Right lobe of liver (tissue), 6 donors: ENCODE results near the gene PSMB8. TPM values are rescaled to one million over a fixed set of nuclear protein-coding genes. Genes with fewer than 3 reads are reported as not detected.
"Not testable (repeated sequence)": the region's sequence is repeated elsewhere in the genome, so short reads cannot be mapped to it uniquely, and the experiment has no call there.

Experiments used
- ATAC-seq, 4 donors: fragments of 200-7000 bp; cut with Tn5 transposase; one replicate each; pipeline ENCODE4 v1.9.1; 2020; ENCODE audit warnings: mild to moderate bottlenecking in 4 of 4, moderate library complexity in 4 of 4
- DNase-seq, 3 donors: peaks; one replicate each; pipeline ENCODE4 v3.0.0-alpha.2; 2020
- H3K27ac ChIP-seq, 3 donors: fragments of 200-600 bp; one replicate each; pipeline ENCODE4 v1.8.0; 2022
- H3K27me3 ChIP-seq, 2 donors: fragments of 200-600 bp; one replicate each; pipeline ENCODE4 v1.8.0; 2022
- H3K36me3 ChIP-seq, 4 donors: fragments of 200-600 bp; sonication (generic) in 1 of 4; one replicate each; pipeline versions ENCODE4 v1.5.1 to v1.8.0; 2017 to 2022; ENCODE audit warnings: control low read depth in 1 of 4
- H3K4me1 ChIP-seq, 4 donors: fragments of 200-600 bp; sonication (generic) in 1 of 4; one replicate each; pipeline versions ENCODE4 v1.5.1 to v1.8.0; 2017 to 2022; ENCODE audit warnings: control low read depth in 1 of 4
- H3K4me3 ChIP-seq, 3 donors: fragments of 200-600 bp; one replicate each; pipeline ENCODE4 v1.8.0; 2022
- H3K9me3 ChIP-seq, 4 donors: fragments of 200-600 bp; sonication (generic) in 1 of 4; one replicate each; pipeline versions ENCODE4 v1.5.1 to v1.8.0; 2017 to 2022; ENCODE audit warnings: control low read depth in 1 of 4
- POLR2A ChIP-seq: fragments of 450-650 bp; IDR thresholded peaks from one replicate; pipeline ENCODE4 v1.6.1; 2017; ENCODE audit warnings: antibody characterized with exemption, mild to moderate bottlenecking
- WGBS: methylation state at CpG from one replicate; pipeline ENCODE4 v1.1.6; 2018; ENCODE audit warnings: low coverage, low lambda C conversion rate; ENCODE audit not compliant: insufficient coverage; ENCODE audit errors: missing lambda C conversion rate; 5-methylcytosine and 5-hydroxymethylcytosine counted together
- intact Hi-C, 2 donors: fragments of 100-400 bp; cut with DNase I; formaldehyde crosslinking; loops; one replicate each; pipeline versions ENCODE4 v1.11.2 to v1.14.1; 2022
- total RNA-seq, 6 experiments: library from RNA; depleted of rRNA in 2 of 6; stranded (reverse); fragments of >200 nt in 2 of 6; fragmentation: NEBNext Ultra II Directional in 3 of 6; extraction: Animal tissue kit (Norgen Biotek cat#: 25700) in 3 of 6; gene quantifications; one replicate each; pipeline versions ENCODE4 v1.1.0 to v1.2.4, GENCODE V29; 2016 to 2023
- TF ChIP-seq, protein P1 (sequence below), 4 donors: fragments of 200-600 bp in 3 of 4; fragments of 450-650 bp in 1 of 4; IDR thresholded peaks; one replicate each; pipeline versions ENCODE4 v1.5.1 to v1.8.0; 2016 to 2022; ENCODE audit warnings: antibody characterized with exemption in 4 of 4, mild to moderate bottlenecking in 2 of 4
- donor health status: DM: no; HTN: yes; CAD: no.
- donor health status: DM: no; HTN: no; CAD: no.
- donor health status: DM: no; HTN: no; CAD: no.
- donor health status: DM: no; HTN: yes; CAD: no.
- donor health status: DM: no; HTN: yes; CAD: no.

PSMB8 gene
- total RNA-seq, 6 experiments from 2014 or later = 34.7 to 66.3 (median 40.5) TPM

DNA sequence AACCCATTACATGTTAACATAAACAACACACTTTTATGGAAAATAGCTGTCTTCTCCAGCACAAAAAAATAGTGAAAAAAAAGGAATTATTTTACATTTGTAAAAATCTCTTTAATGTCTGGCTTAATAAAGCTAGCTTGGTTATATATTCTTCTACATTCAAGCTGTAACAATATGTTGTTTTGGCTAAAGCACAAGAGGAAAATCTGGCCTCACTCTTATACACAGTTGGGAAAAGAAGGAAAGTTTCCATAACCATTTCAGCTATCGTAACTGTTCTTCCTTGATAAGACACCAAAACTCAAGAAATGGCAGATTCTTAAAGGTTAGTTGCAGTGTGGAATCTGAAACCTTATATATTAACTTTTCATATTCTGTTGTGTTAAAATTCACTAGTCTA, 34.7 kb downstream of the PSMB8 start:
- intact Hi-C loops = no loop called here
- Histone ChIP-seq H3K4me3 (no peak overlapping the region), H3K9me3 (no peaks in the 10 kb centered on the region), H3K36me3 (no peaks in the 10 kb centered on the region), H3K27me3 (peaks cover 0 to 6% of the 10 kb centered on the region in 2 donors), H3K27ac (no peak overlapping the region), H3K4me1 (no peaks in the 10 kb centered on the region)
- DNase-seq (no peak), ATAC-seq (no peak)
- 30% methylated on average over 1 of the region's 1 CpG for WGBS
- TF ChIP-seq, protein P1, sequence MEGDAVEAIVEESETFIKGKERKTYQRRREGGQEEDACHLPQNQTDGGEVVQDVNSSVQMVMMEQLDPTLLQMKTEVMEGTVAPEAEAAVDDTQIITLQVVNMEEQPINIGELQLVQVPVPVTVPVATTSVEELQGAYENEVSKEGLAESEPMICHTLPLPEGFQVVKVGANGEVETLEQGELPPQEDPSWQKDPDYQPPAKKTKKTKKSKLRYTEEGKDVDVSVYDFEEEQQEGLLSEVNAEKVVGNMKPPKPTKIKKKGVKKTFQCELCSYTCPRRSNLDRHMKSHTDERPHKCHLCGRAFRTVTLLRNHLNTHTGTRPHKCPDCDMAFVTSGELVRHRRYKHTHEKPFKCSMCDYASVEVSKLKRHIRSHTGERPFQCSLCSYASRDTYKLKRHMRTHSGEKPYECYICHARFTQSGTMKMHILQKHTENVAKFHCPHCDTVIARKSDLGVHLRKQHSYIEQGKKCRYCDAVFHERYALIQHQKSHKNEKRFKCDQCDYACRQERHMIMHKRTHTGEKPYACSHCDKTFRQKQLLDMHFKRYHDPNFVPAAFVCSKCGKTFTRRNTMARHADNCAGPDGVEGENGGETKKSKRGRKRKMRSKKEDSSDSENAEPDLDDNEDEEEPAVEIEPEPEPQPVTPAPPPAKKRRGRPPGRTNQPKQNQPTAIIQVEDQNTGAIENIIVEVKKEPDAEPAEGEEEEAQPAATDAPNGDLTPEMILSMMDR (IDR thresholded peaks at IDR 0.05) = no peak
- TF ChIP-seq POLR2A = no peak

DNA sequence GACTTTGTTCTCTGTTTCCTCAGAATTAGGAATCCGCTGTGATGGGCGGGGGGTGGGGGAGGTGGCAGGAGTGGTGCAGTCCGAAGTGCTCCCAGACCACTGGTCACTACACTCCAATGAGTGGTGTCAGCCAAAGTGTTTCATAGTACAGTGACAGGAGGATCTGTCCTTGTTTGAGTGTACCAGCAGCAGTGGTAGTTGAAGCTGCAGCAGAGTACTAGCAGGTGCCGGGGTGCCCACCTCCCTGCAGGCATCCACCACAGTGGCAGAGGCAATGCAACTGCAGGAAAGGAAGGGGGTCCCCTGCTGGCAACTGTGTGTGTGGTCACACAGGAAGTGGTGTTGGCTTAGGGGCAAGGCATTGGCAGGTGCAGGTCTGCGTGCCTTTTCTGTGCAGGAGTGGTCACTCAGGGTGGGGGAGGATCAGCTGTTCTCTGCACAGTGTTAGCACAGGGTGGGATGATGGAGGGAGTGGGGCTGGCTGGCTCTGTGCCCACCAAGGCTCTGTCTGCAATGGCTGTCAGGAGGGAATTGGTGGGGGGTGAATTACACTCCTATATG, 36.7 kb downstream of the PSMB8 start:
- DNase-seq (no peak), ATAC-seq (no peak)
- Histone ChIP-seq H3K9me3 (no peaks in the 10 kb centered on the region), H3K27ac (no peak overlapping the region), H3K36me3 (no peaks in the 10 kb centered on the region), H3K4me1 (no peaks in the 10 kb centered on the region), H3K27me3 (peaks cover 0 to 6% of the 10 kb centered on the region in 2 donors), H3K4me3 (no peak overlapping the region)
- WGBS = 54% methylated on average over 5 of the region's 5 CpGs
- intact Hi-C loops = no loop called here
- no peak for TF ChIP-seq POLR2A
- TF ChIP-seq, protein P1 (IDR thresholded peaks at IDR 0.05) = no peak

DNA sequence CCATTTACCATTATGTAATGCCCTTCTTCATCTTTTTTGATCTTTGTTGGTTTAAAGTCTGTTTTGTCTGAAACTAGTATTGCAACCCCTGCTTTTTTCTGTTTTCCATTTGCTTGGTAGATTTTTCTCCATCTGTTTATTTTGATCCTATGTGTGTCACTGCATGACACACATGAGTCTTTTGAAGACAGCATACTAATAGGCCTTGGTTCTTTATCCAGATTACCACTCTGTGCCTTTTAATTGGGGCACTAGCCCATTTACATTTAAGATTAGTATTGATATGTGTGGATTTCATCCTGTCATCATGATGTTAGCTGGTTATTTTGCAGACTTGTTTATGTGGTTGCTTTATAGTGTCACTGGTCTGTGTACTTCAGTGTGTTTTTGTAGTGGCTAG, 38.4 kb downstream of the PSMB8 start:
- H3K4me3 ChIP-seq, ATAC-seq, H3K9me3 ChIP-seq, intact Hi-C loops, H3K4me1 ChIP-seq, DNase-seq, H3K27ac ChIP-seq, H3K27me3 ChIP-seq, H3K36me3 ChIP-seq: not testable (repeated sequence)

DNA sequence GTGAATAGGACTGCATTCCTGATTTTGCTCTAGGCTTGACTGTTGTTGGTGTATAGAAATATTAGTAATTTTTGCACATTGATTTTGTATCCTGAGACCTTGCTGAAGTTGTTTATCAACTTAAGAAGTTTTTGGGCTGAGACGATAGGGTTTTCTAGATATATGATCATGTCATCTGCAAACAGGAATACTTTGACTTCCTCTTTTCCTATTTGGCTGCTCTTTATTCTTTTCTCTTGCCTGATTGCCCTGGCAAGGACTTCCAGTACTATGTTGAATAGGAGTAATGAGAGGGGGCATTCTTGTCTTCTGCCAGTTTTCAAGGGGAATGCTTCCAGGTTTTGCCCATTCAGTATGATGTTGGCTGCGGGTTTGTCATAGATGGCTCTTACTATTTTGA, 40.4 kb downstream of the PSMB8 start:
- Histone ChIP-seq H3K27me3 (peaks cover 0 to 6% of the 10 kb centered on the region in 2 donors), H3K4me1 (no peaks in the 10 kb centered on the region), H3K9me3 (no peaks in the 10 kb centered on the region), H3K4me3 (no peak overlapping the region), H3K36me3 (no peaks in the 10 kb centered on the region), H3K27ac (no peak overlapping the region)
- intact Hi-C loops = no loop called here
- WGBS = 60% methylated on average over 2 of the region's 2 CpGs
- DNase-seq = no peak
- ATAC-seq = no peak
- TF ChIP-seq POLR2A = no peak
- TF ChIP-seq, protein P1 (IDR thresholded peaks at IDR 0.05) = no peak

DNA sequence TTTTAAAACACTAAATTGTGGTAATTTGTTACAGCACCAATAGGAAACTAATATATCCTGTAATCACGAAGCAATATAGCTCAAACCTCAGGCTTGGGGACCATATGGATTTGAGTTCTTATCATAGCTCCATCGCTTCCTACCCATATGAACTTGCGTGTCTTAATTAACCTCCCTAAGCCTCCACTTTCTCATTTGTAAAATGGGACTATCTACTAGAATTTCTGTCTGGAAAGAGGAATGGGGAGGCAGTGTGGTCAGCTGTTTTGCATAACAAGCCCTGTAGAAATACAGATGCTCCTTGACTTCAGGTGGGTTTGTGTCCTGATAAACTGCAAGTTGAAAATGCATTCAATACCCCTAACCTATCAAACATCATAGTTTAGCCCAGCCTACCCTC, 44.1 kb downstream of the PSMB8 start:
- ATAC-seq (no peak), DNase-seq (no peak)
- H3K4me3 ChIP-seq = no peak overlapping the region
- no peaks in the 10 kb centered on the region for H3K27me3 ChIP-seq
- H3K9me3 ChIP-seq = no peaks in the 10 kb centered on the region
- no peaks in the 10 kb centered on the region for H3K36me3 ChIP-seq
- TF ChIP-seq, protein P1 (IDR thresholded peaks at IDR 0.05) = no peak
- TF ChIP-seq POLR2A = no peak
- H3K27ac ChIP-seq = no peak overlapping the region
- intact Hi-C loops = loop anchor here in 1 of 2 donors (10.0 kb wide), 1 partner anchor 385 kb away; no protein-coding TSS in a partner anchor
- WGBS = 37% methylated on average over 3 of the region's 3 CpGs
- no peaks in the 10 kb centered on the region for H3K4me1 ChIP-seq
